GM18505 (cell line): ENCODE data around the gene GNB3.
"Not testable (repeated sequence)": the region's sequence is repeated elsewhere in the genome, so short reads cannot be mapped to it uniquely, and the experiment has no call there.

Experiments used
- ATAC-seq: cut with Tn5 transposase; IDR thresholded peaks from one replicate; pipeline ENCODE4 v1.9.1; 2021; ENCODE audit not compliant: unreplicated experiment
- POLR2A ChIP-seq: IDR thresholded peaks from 4 replicates; pipeline ENCODE4 v1.6.1; 2011; ENCODE audit warnings: borderline replicate concordance; ENCODE audit not compliant: insufficient read depth, insufficient read length; ENCODE audit errors: extremely low read depth

GNB3 gene

DNA sequence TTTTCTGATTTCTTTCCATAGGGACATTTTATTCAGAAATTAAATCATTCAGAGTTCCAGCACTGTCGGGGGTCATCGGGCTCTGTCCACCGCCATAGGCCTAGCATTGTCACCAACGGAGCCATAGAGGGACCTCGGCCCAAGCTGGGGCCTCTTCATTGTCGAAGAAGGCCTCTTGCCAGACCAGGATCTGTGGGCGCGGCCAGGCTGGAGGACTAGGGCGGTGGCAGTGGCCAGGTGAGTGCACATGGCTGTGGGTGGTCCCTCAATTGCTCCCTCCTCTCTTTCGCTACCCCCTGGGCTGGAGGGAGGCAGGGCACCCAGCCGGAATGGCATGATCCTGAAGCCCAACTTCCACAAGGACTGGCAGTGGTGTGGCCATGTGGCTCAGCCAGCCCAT lies 43.0 kb downstream of the GNB3 start:
- no peak for TF ChIP-seq POLR2A
- ATAC-seq, result no peak

- ATAC-seq, result no peak
- no peak for TF ChIP-seq POLR2A
Observed at GRCh38 chr12:6884539-6884938, 43.8 kb downstream of the GNB3 start.

DNA sequence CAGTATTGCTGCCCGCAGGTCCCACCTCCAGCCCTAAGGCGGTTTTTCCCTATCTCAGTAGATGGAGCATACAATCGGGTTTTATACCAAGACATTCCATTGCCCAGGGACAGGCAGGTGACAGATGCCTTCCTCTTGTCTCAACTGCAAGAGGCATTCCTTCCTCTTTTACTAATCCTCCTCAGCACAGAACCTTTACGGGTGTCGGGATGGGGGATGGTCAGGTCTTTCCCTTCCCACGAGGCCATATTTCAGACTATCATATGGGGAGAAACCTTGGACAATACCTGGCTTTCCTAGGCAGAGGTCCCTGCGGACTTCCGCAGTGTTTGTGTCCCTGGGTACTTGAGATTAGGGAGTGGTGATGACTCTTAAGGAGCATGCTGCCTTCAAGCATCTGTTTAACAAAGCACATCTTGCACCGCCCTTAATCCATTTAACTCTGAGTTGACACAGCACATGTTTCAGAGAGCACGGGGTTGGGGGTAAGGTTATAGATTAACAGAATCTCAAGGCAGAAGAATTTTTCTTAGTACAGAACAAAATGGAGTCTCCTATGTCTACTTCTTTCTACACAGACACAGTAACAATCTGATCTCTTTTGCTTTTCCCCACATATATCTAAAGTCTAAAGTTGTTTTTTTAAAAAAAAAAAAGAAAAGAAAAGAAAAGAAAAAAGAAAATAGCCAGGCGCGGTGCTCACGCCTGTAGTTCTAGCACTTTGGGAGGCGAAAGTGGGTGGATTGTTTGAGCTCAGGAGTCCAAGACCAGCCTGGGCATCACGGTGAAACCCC lies 45.7 kb downstream of the GNB3 start:
- not testable (repeated sequence) for ATAC-seq

GRCh38 chr12:6887460-6887859 lies 46.7 kb downstream of the GNB3 start:
- no peak for TF ChIP-seq POLR2A
- no peak for ATAC-seq

DNA sequence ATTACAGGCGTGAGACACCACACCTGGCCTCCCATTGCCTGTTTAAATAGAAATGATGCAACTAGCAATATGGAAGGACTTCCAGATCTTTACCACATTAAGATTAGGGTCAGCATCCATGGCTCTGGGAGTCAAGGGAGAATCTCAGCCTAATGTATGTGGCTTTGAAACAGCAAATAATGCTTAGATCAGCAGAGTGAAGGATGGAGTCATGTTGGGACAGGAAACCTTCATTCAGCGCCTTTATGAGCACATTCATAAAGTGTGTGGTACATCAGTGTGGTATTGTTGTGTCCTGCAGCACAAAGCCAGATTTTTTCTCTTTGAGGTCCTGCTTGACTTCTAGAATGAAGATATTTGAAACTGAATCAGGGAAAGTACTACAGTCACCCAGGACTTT lies 47.6 kb downstream of the GNB3 start:
- ATAC-seq, result no peak
- no peak for TF ChIP-seq POLR2A

DNA sequence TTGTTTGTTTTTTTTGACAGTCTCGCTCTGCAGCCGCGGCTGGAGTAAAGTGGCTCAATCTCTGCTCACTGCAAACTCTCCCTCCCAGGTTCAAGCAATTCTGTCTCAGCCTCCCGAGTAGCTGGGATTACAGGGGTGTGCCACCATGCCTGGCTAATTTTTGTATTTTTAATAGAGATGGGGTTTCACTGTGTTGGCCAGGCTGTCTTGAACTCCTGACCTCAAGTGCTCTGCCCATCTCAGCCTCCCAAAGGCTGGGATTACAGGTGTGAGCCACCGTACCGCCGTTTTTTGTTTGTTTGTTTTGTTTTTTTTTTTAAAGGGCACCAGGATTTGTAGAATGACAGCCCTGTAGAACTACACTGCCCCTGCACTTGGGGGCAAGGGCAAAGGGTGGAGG lies 48.1 kb downstream of the GNB3 start:
- ATAC-seq, result not testable (repeated sequence)

DNA sequence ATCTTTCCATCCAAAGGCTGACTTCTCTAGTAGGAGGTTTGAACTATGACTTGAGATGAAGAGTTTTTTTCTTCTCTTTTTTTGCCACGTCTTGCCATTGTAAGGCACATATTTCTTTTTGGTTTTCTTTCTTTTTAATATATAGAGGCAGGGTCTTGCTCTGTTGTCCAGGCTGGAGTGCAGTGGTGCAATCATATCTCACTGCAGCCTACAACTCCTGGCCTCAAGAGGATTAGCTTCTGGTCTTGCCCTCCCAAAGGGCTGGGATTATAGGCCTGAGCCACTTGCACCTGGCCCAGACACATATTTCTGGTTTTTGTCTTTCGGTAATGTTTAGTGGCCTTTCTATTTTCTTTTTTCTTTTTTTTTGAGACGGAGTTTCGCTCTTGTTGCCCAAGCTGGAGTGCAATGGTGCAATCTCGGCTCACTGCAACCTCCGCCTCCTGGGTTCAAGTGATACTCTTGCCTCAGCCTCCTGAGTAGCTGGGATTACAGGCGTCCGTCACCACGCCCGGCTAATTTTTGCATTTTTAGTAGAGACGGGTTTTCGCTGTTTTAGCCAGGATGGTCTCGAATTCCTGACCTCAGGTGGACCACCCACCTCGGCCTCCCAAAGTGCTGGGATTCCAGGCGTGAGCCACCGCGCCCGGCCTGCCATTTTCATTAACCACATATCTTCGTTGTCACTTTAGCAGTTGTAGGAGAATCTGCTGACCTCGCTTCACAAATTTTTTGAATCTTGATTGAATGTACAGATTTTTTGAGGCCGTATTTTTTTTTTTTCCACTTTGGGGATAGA lies 49.2 kb downstream of the GNB3 start:
- ATAC-seq, result not testable (repeated sequence)

DNA sequence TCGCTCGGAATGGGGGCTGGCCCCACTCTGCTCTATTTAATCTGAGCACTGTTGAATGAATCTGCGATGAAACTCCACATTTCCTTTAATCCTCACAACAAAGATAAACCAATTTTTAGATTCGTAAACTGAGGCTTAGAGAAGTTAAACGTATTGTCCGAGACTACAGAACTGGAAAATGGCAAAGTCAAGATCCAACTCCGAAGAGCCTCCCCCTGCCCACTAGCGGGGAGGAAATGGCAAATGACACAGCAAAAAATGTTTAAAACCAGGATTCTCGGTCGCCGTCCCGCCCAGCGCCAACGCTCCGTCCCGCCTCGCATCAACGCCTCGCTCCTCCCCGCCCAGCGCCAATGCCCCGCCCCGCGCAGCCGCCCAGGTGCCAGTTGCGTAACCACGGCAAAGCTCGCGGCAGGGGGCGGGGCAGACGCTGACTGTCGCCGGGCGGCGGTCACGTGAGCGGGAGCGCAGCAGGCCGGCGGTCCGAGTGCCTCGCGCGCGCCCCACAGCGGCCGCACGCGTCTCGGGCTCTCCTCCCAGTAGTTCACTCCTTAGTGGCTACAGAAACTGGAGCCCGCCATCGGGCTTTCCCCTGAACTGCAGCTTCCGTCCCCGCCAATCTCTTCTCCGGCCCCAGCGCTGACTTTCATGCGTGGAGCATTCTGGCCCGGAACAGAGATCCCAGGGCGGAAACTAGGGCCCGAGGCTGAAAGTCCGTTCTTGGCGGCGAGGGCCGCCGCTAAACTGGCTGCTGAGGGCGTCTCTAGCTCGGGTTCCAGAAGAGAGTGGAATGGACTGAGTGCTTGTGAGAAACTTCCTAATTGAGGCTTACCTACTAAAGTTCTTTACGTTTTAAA lies 50.3 kb downstream of the GNB3 start:
- TF ChIP-seq POLR2A, result peak; percentile 76
- peak; percentile 94 for ATAC-seq

DNA sequence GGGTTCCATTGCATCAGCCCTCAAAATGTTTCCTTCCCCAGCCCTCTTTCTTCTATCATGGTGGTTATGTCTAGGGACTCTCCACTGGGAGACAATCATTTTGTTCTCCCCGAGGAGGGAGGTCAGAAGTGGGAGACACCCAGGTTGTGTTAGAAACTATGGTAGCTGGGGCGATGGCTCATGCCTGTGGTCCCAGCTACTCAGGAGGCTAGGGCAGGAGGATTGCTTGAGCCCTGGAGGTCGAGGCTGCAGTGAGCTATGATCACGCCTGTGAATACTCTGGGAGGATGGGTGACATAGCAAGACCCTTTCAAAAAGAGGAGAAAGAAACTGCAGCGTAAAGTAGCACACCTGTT lies 50.9 kb downstream of the GNB3 start:
- no peak for ATAC-seq
- TF ChIP-seq POLR2A, result no peak

GRCh38 chr12:6892683-6893082 lies 52.0 kb downstream of the GNB3 start:
- not testable (repeated sequence) for ATAC-seq

DNA sequence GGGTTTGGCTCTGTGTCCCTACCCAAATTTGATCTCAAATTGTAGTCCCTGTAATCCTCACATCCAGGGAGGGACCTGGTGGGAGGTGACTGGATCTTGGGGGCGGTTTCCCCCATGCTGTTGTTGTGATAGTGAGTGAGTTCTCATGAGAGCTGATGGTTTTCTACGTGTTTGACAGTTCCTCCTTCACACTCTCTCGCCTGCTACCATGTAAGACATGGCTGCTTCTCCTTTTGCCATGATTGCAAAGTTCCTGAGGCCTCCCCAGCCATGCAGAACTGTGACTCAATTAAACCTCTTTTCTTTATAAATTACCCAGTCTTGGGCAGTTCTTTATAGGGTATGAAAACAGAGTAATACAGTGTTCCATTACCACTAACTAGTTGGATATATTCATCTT lies 53.6 kb downstream of the GNB3 start:
- ATAC-seq, result no peak
- TF ChIP-seq POLR2A, result no peak
